Liver (tissue), 9 donors: ENCODE results near the gene UNC13D. TPM values are rescaled to one million over a fixed set of nuclear protein-coding genes. Genes with fewer than 3 reads are reported as not detected.

Experiments used
- DNase-seq: peaks from one replicate; pipeline ENCODE4 v3.0.0-alpha.2; 2017; ENCODE audit warnings: low spot score
- H3K27ac ChIP-seq, 2 donors: one replicate each; pipeline ENCODE4 v1.7.0; 2013; ENCODE audit warnings: inconsistent platforms in 2 of 2, low read length in 2 of 2, control low read depth in 1 of 2, low read depth in 1 of 2, mild to moderate bottlenecking in 1 of 2
- H3K27me3 ChIP-seq, 4 donors: one replicate each; pipeline versions ENCODE4 v1.6.1 to v1.7.0; 2013; ENCODE audit warnings: low read length in 3 of 4, inconsistent platforms in 1 of 4, mild to moderate bottlenecking in 1 of 4, moderate library complexity in 1 of 4; ENCODE audit not compliant: control insufficient read depth in 4 of 4, insufficient read depth in 4 of 4
- H3K36me3 ChIP-seq, 4 donors: one replicate each; pipeline versions ENCODE4 v1.6.1 to v1.7.0; 2013; ENCODE audit warnings: low read length in 3 of 4, mild to moderate bottlenecking in 3 of 4, low read depth in 1 of 4, moderate library complexity in 1 of 4; ENCODE audit not compliant: control insufficient read depth in 4 of 4, insufficient read depth in 3 of 4
- H3K4me1 ChIP-seq, 4 donors: one replicate each; pipeline versions ENCODE4 v1.6.1 to v1.7.0; 2013; ENCODE audit warnings: low read length in 3 of 4, mild to moderate bottlenecking in 3 of 4, moderate library complexity in 1 of 4; ENCODE audit not compliant: control insufficient read depth in 4 of 4, insufficient read depth in 4 of 4
- H3K4me3 ChIP-seq, 3 donors: one replicate each; pipeline versions ENCODE4 v1.6.1 to v1.7.0; 2013; ENCODE audit warnings: low read length in 3 of 3, control low read depth in 1 of 3, low read depth in 1 of 3, mild to moderate bottlenecking in 1 of 3
- H3K9ac ChIP-seq, 2 donors: one replicate each; pipeline ENCODE4 v1.7.0; 2013; ENCODE audit warnings: low read length in 2 of 2, mild to moderate bottlenecking in 2 of 2, moderate library complexity in 2 of 2, control low read depth in 1 of 2, low read depth in 1 of 2
- H3K9me3 ChIP-seq, 4 donors: one replicate each; pipeline versions ENCODE4 v1.6.1 to v1.7.0; 2013; ENCODE audit warnings: low read length in 3 of 4; ENCODE audit not compliant: control insufficient read depth in 4 of 4
- EGR1 ChIP-seq, 2 donors: IDR thresholded peaks; 2 replicates each; pipeline ENCODE4 v1.6.1; 2016 to 2018; ENCODE audit warnings: antibody characterized with exemption in 2 of 2, low read depth in 2 of 2
- FOXA1 ChIP-seq: IDR thresholded peaks from 2 replicates; pipeline ENCODE4 v1.6.1; 2016; ENCODE audit warnings: antibody characterized with exemption
- GABPA ChIP-seq, 2 donors: IDR thresholded peaks in 1 of 2; conservative IDR thresholded peaks in 1 of 2; 2 replicates each; pipeline ENCODE4 v1.6.1; 2016; ENCODE audit warnings: antibody characterized with exemption in 2 of 2, mild to moderate bottlenecking in 1 of 2, moderate library complexity in 1 of 2
- HNF4A ChIP-seq, 2 donors: conservative IDR thresholded peaks; 2 replicates each; pipeline ENCODE4 v1.6.1; 2016; ENCODE audit warnings: antibody characterized with exemption in 2 of 2, mild to moderate bottlenecking in 2 of 2
- HNF4G ChIP-seq: IDR thresholded peaks from 2 replicates; pipeline ENCODE4 v1.6.1; 2016; ENCODE audit warnings: antibody characterized with exemption
- JUND ChIP-seq, 2 donors: IDR thresholded peaks; 2 replicates each; pipeline ENCODE4 v1.6.1; 2016; ENCODE audit warnings: antibody characterized with exemption in 2 of 2
- MAX ChIP-seq: IDR thresholded peaks from 2 replicates; pipeline ENCODE4 v1.6.1; 2016; ENCODE audit warnings: antibody characterized with exemption
- NR2F2 ChIP-seq: IDR thresholded peaks from 2 replicates; pipeline ENCODE4 v1.6.1; 2016; ENCODE audit warnings: antibody characterized with exemption
- RAD21 ChIP-seq, 2 donors: IDR thresholded peaks; 2 replicates each; pipeline ENCODE4 v1.6.1; 2016; ENCODE audit warnings: antibody characterized with exemption in 2 of 2, mild to moderate bottlenecking in 2 of 2
- REST ChIP-seq: IDR thresholded peaks from 2 replicates; pipeline ENCODE4 v1.6.1; 2016; ENCODE audit warnings: antibody characterized with exemption, mild to moderate bottlenecking
- RXRA ChIP-seq, 2 donors: IDR thresholded peaks; 2 replicates each; pipeline ENCODE4 v1.6.1; 2017 to 2018; ENCODE audit warnings: antibody characterized with exemption in 2 of 2, mild to moderate bottlenecking in 1 of 2
- SP1 ChIP-seq: IDR thresholded peaks from 2 replicates; pipeline ENCODE4 v1.6.1; 2018; ENCODE audit warnings: antibody characterized with exemption, mild to moderate bottlenecking
- TAF1 ChIP-seq: conservative IDR thresholded peaks from 2 replicates; pipeline ENCODE4 v1.6.1; 2016; ENCODE audit warnings: antibody characterized with exemption, mild to moderate bottlenecking
- YY1 ChIP-seq: IDR thresholded peaks from 2 replicates; pipeline ENCODE4 v1.6.1; 2016; ENCODE audit warnings: antibody characterized with exemption, mild to moderate bottlenecking
- ZBTB33 ChIP-seq: IDR thresholded peaks from 2 replicates; pipeline ENCODE4 v1.6.1; 2016; ENCODE audit warnings: antibody characterized with exemption
- WGBS: extraction: QIAGEN DNeasy Blood & Tissue Kit; methylation state at CpG from one replicate; pipeline ENCODE4 v1.1.7; 2013; 5-methylcytosine and 5-hydroxymethylcytosine counted together
- polyA plus RNA-seq, 2 donors: library from polyadenylated mRNA; stranded (reverse) in 1 of 2; unstranded in 1 of 2; fragments of 200-250 nt in 1 of 2; fragments of >200 nt in 1 of 2; fragmentation: Nextera tagmentation in 1 of 2; extraction: Ambion mirVana in 1 of 2; gene quantifications; one replicate each; pipeline versions ENCODE4 v1.2.1 to v1.2.3, GENCODE V29; 2013 to 2015
- total RNA-seq, 2 donors: library from RNA; depleted of rRNA; stranded (reverse); fragments of >200 nt; gene quantifications; one replicate each; pipeline ENCODE4 v1.2.3, GENCODE V29; 2014
- TF ChIP-seq, protein P1 (sequence below): IDR thresholded peaks from 2 replicates; pipeline ENCODE4 v1.6.1; 2016; ENCODE audit warnings: antibody characterized with exemption
- donor health status: healthy.
- donor health status: healthy.
- donor health status: healthy.
- donor health status: healthy.
- donor health status: healthy.

UNC13D gene
- total and polyA plus RNA-seq, 4 donors: 2.1 to 22.9 (median 7.6) TPM

GRCh38 chr17:75892556-75893224, 48.5 kb upstream of the UNC13D start:
- Histone ChIP-seq H3K4me3 (no peak overlapping the region), H3K9me3 (no peaks in the 10 kb centered on the region), H3K4me1 (peaks cover 11 to 38% (median 24%) of the 10 kb centered on the region in 4 donors), H3K27ac (no peak overlapping the region), H3K27me3 (no peaks in the 10 kb centered on the region), H3K9ac (no peak overlapping the region), H3K36me3 (peaks cover 0 to 1% (median 0%) of the 10 kb centered on the region in 4 donors)
- 95% methylated on average over 16 of the region's 16 CpGs for WGBS
- no peak for DNase-seq
- TF ChIP-seq, protein P1, sequence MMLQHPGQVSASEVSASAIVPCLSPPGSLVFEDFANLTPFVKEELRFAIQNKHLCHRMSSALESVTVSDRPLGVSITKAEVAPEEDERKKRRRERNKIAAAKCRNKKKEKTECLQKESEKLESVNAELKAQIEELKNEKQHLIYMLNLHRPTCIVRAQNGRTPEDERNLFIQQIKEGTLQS: no peak
- TF ChIP-seq ZBTB33: no peak
- no peak for TF ChIP-seq GABPA (IDR thresholded peaks at IDR 0.05 in 1 of 2, conservative IDR thresholded peaks at IDR 0.05 in 1 of 2)
- TF ChIP-seq HNF4G: no peak
- TF ChIP-seq JUND (IDR thresholded peaks at IDR 0.05): no peak
- TF ChIP-seq EGR1 (IDR thresholded peaks at IDR 0.05; ENCODE audit: low read depth in 2 of 2): no peak
- TF ChIP-seq YY1: no peak
- no peak for TF ChIP-seq FOXA1
- TF ChIP-seq SP1: no peak
- no peak for TF ChIP-seq TAF1
- TF ChIP-seq RAD21 (IDR thresholded peaks at IDR 0.05): no peak
- no peak for TF ChIP-seq NR2F2

GRCh38 chr17:75891605-75892555, 47.7 kb upstream of the UNC13D start:
- DNase-seq: peak; percentile 71
- TF ChIP-seq MAX (no peak), REST (no peak), HNF4A (conservative IDR thresholded peaks at IDR 0.05) (peak in 1 of 2 donors; percentile 35), RXRA (IDR thresholded peaks at IDR 0.05) (no peak), YY1 (no peak), NR2F2 (no peak)
- Histone ChIP-seq H3K4me1 (peaks cover 11 to 38% (median 24%) of the 10 kb centered on the region in 4 donors), H3K9ac (no peak overlapping the region), H3K9me3 (no peaks in the 10 kb centered on the region), H3K27me3 (no peaks in the 10 kb centered on the region), H3K36me3 (peaks cover 0 to 1% (median 0%) of the 10 kb centered on the region in 4 donors), H3K27ac (no peak overlapping the region), H3K4me3 (no peak overlapping the region)
- WGBS: 78% methylated on average over 32 of the region's 32 CpGs
